GM23248 (cell line): Measurements from ENCODE around the gene MALT1. TPM values are rescaled to one million over a fixed set of nuclear protein-coding genes. Genes with fewer than 3 reads are reported as not detected.

Source experiments
- DNase-seq: peaks from one replicate; pipeline ENCODE4 v3.0.0-alpha.2; 2015
- H2AFZ ChIP-seq: fragments of 200-600 bp; sonication (generic); 2 replicates; pipeline ENCODE4 v1.6.1; 2016; ENCODE audit warnings: antibody characterized with exemption
- H3F3A ChIP-seq: fragments of 200-600 bp; sonication (generic); 2 replicates; pipeline ENCODE4 v1.6.1; 2016; ENCODE audit warnings: mild to moderate bottlenecking, antibody characterized with exemption, mixed run types; ENCODE audit not compliant: insufficient read depth
- H3K27ac ChIP-seq: fragments of 200-600 bp; sonication (generic); 2 replicates; pipeline ENCODE4 v1.5.1; 2016; ENCODE audit warnings: mild to moderate bottlenecking
- H3K27me3 ChIP-seq: fragments of 200-600 bp; sonication (generic); replicated peaks from 2 replicates; pipeline ENCODE4 v1.6.1; 2016; ENCODE audit warnings: mild to moderate bottlenecking; ENCODE audit not compliant: insufficient read depth
- H3K36me3 ChIP-seq: fragments of 200-600 bp; sonication (generic); 2 replicates; pipeline ENCODE4 v1.6.1; 2016; ENCODE audit warnings: low read depth, mild to moderate bottlenecking
- H3K4me1 ChIP-seq: fragments of 200-600 bp; sonication (generic); 2 replicates; pipeline ENCODE4 v1.6.1; 2016; ENCODE audit warnings: mild to moderate bottlenecking; ENCODE audit not compliant: insufficient read depth
- H3K4me2 ChIP-seq: fragments of 200-600 bp; sonication (generic); one replicate; pipeline ENCODE4 v1.6.1; 2016; ENCODE audit warnings: mild to moderate bottlenecking; ENCODE audit not compliant: unreplicated experiment
- H3K4me3 ChIP-seq: fragments of 200-600 bp; sonication (generic); 2 replicates; pipeline ENCODE4 v1.5.1; 2016; ENCODE audit warnings: mild to moderate bottlenecking
- H3K79me2 ChIP-seq: fragments of 200-600 bp; sonication (generic); 2 replicates; pipeline ENCODE4 v1.6.1; 2016; ENCODE audit warnings: mild to moderate bottlenecking; ENCODE audit not compliant: insufficient read depth
- H3K9ac ChIP-seq: fragments of 200-600 bp; sonication (generic); 2 replicates; pipeline ENCODE4 v1.6.1; 2016; ENCODE audit warnings: mild to moderate bottlenecking
- H3K9me2 ChIP-seq: fragments of 200-600 bp; sonication (generic); 2 replicates; pipeline ENCODE4 v1.6.1; 2016; ENCODE audit warnings: mixed run types, mild to moderate bottlenecking, moderate library complexity; ENCODE audit not compliant: insufficient read depth
- H3K9me3 ChIP-seq: fragments of 200-600 bp; sonication (generic); one replicate; pipeline ENCODE4 v1.6.1; 2017; ENCODE audit warnings: low read depth
- H4K20me1 ChIP-seq: fragments of 200-600 bp; sonication (generic); 2 replicates; pipeline ENCODE4 v1.6.0; 2016; ENCODE audit not compliant: insufficient read depth
- EZH2 ChIP-seq: fragments of 200-600 bp; sonication (generic); IDR thresholded peaks from 2 replicates; pipeline ENCODE4 v1.6.1; 2018; ENCODE audit warnings: antibody characterized with exemption, mild to moderate bottlenecking; ENCODE audit not compliant: insufficient read depth, poor library complexity, severe bottlenecking
- EZH2phosphoT487 ChIP-seq: fragments of 200-600 bp; sonication (generic); IDR thresholded peaks from 2 replicates; pipeline ENCODE4 v1.6.1; 2018; ENCODE audit warnings: antibody characterized with exemption, moderate library complexity, mild to moderate bottlenecking, low read depth; ENCODE audit not compliant: insufficient read depth
- WGBS, 2 experiments: methylation state at CpG; one replicate each; pipeline ENCODE4 v1.1.6; 2015 to 2017; ENCODE audit warnings: low lambda C conversion rate in 2 of 2, low coverage in 1 of 2; ENCODE audit errors: missing lambda C conversion rate in 2 of 2; 5-methylcytosine and 5-hydroxymethylcytosine counted together
- in situ Hi-C: fragments of 300-500 bp; cut with MboI; formaldehyde crosslinking; loops from 2 replicates; pipeline ENCODE4 v1.15.0; 2020
- polyA plus RNA-seq: library from polyadenylated mRNA; unstranded; fragments of >200 nt; fragmentation: Nextera tagmentation; extraction: Ambion mirVana; gene quantifications from 2 replicates; pipeline ENCODE4 v1.2.1, GENCODE V29; 2016
- total RNA-seq: library from RNA; depleted of rRNA; stranded (reverse); fragments of >200 nt; shearing (Covaris generic); gene quantifications from 2 replicates; pipeline ENCODE4 v1.2.3, GENCODE V29; 2014

Gene MALT1
- total and polyA plus RNA-seq, 2 experiments from 2014 or later: 12.6 to 42.5 TPM

DNA sequence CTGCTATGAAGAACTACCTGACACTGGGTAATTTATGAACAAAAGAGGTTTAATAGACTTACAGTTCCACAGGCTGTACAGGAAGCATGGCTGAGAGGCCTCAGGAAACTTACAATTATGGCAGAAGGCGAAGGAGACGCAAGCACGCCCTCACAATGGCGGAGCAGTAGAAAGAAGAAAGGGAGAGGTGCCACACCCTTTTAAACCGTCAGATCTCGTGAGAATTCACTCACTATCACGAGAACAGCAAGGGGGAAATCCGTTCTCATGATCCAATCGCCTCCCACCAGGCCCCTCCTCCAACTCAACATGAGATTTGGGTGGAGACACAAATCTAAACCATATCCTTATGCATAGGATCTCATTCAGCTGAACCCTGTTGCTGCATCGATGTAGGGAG lies 108.8 kb downstream of the MALT1 start:
- H3K4me1 ChIP-seq: peaks cover 4% of the 10 kb centered on the region
- in situ Hi-C loops: loop anchor here (5.0 kb wide), 1 partner anchor 272 kb away; no protein-coding TSS in a partner anchor
- no peak for TF ChIP-seq EZH2
- TF ChIP-seq EZH2phosphoT487: no peak

GRCh38 chr18:58781627-58782194 lies 110.4 kb downstream of the MALT1 start:
- Histone ChIP-seq H3K79me2 (no peaks in the 10 kb centered on the region), H2AFZ (no peak overlapping the region), H3K27me3 (no peaks in the 10 kb centered on the region), H3K4me3 (no peak overlapping the region), H3K9ac (no peak overlapping the region), H3K36me3 (no peaks in the 10 kb centered on the region), H4K20me1 (no peaks in the 10 kb centered on the region), H3K4me2 (no peak overlapping the region), H3K27ac (no peak overlapping the region), H3F3A (peaks cover 13% of the 10 kb centered on the region), H3K9me2 (no peaks in the 10 kb centered on the region), H3K4me1 (peaks cover 13% of the 10 kb centered on the region), H3K9me3 (no peaks in the 10 kb centered on the region)
- TF ChIP-seq EZH2phosphoT487 (no peak), EZH2 (no peak)
- peak; percentile 84 for DNase-seq
- 14 to 15% methylated on average over 10 of the region's 10 CpGs for WGBS, 2 experiments
- in situ Hi-C loops: loop anchor here (5.0 kb wide), 1 partner anchor 271 kb away; no protein-coding TSS in a partner anchor

More for the DNA sequence above, 108.8 kb downstream of the MALT1 start:
- Histone ChIP-seq H3F3A (peaks cover 3% of the 10 kb centered on the region; the same call in 1 of the 2 replicates), H3K79me2 (no peaks in the 10 kb centered on the region), H3K36me3 (no peaks in the 10 kb centered on the region), H3K4me3 (no peak overlapping the region), H3K9me2 (no peaks in the 10 kb centered on the region), H4K20me1 (no peaks in the 10 kb centered on the region), H3K27ac (no peak overlapping the region), H3K9me3 (no peaks in the 10 kb centered on the region), H3K4me2 (no peak overlapping the region), H2AFZ (no peak overlapping the region), H3K9ac (no peak overlapping the region), H3K27me3 (no peaks in the 10 kb centered on the region)
- DNase-seq: no peak
- 83 to 87% methylated on average over 10 of the region's 10 CpGs for WGBS, 2 experiments

- no peak overlapping the region for H3K4me2 ChIP-seq
Measured at GRCh38 chr18:58784601-58785137, 113.4 kb downstream of the MALT1 start.

GRCh38 chr18:58785171-58785805 lies 114.0 kb downstream of the MALT1 start:
- no peaks in the 10 kb centered on the region for H3K9me2 ChIP-seq
- no peaks in the 10 kb centered on the region for H3K36me3 ChIP-seq
- peaks cover 13% of the 10 kb centered on the region for H3K4me1 ChIP-seq
- peak; percentile 89 for DNase-seq
- 48 to 50% methylated on average over 13 of the region's 13 CpGs for WGBS, 2 experiments
- no peaks in the 10 kb centered on the region for H3K9me3 ChIP-seq
- 0 out of 2 replicates have a peak overlapping the region, but pooled peaks have one; percentile 17 for H3K27ac ChIP-seq
- TF ChIP-seq EZH2: no peak
- TF ChIP-seq EZH2phosphoT487: no peak
- H3F3A ChIP-seq: peaks cover 13% of the 10 kb centered on the region
- in situ Hi-C loops: no loop called here
- no peaks in the 10 kb centered on the region for H4K20me1 ChIP-seq
- H2AFZ ChIP-seq: no peak overlapping the region
- no peaks in the 10 kb centered on the region for H3K27me3 ChIP-seq
- no peak overlapping the region for H3K9ac ChIP-seq
- H3K4me2 ChIP-seq: peak overlapping the region; percentile 22
- no peaks in the 10 kb centered on the region for H3K79me2 ChIP-seq
- H3K4me3 ChIP-seq: no peak overlapping the region

More at GRCh38 chr18:58784601-58785137, 113.4 kb downstream of the MALT1 start:
- H3K9ac ChIP-seq: no peak overlapping the region
- in situ Hi-C loops: loop anchor here (5.0 kb wide), 1 partner anchor 268 kb away; no protein-coding TSS in a partner anchor
- no peaks in the 10 kb centered on the region for H3K27me3 ChIP-seq
- DNase-seq: no peak
- H3K4me3 ChIP-seq: no peak overlapping the region
- peaks cover 13% of the 10 kb centered on the region for H3F3A ChIP-seq
- no peaks in the 10 kb centered on the region for H3K79me2 ChIP-seq
- H3K4me1 ChIP-seq: peaks cover 13% of the 10 kb centered on the region
- no peak for TF ChIP-seq EZH2
- TF ChIP-seq EZH2phosphoT487: no peak
- H3K27ac ChIP-seq: no peak overlapping the region
- no peak overlapping the region for H2AFZ ChIP-seq
- 82 to 83% methylated on average over 15 of the region's 15 CpGs for WGBS, 2 experiments
- H3K36me3 ChIP-seq: no peaks in the 10 kb centered on the region
- H3K9me2 ChIP-seq: no peaks in the 10 kb centered on the region
- no peaks in the 10 kb centered on the region for H3K9me3 ChIP-seq
- H4K20me1 ChIP-seq: no peaks in the 10 kb centered on the region
